Endothelial cell of umbilical vein (primary cell): Measurements from ENCODE around the gene MEX3D. TPM values are rescaled to one million over a fixed set of nuclear protein-coding genes. Genes with fewer than 3 reads are reported as not detected.

Experiments used
- BruUV-seq: library from RNA; stranded (reverse); fragments of 400-500 nt; replicated peaks from 2 replicates; lab custom pipeline; 2021; lab: Mats Ljungman, UMichigan
- CTCF ChIA-PET: fragments of 300-600, 350-600 bp; sonication (Branson Sonifier 250); formaldehyde crosslinking; loops from one replicate; lab custom pipeline; 2021; ENCODE audit warnings: antibody characterized with exemption, inconsistent platforms; lab: Charles Lee
- POLR2A ChIA-PET: fragments of 300-600, 350-600 bp; sonication (Branson Sonifier 250); formaldehyde crosslinking; loops from one replicate; lab custom pipeline; 2021; ENCODE audit warnings: antibody characterized with exemption, inconsistent platforms; lab: Charles Lee
- DNase-seq: peaks from one replicate; pipeline ENCODE4 v3.0.0-alpha.2; 2011; ENCODE audit warnings: low read depth, low spot score
- FAIRE-seq: peaks from 2 replicates; lab custom pipeline; 2011; peaks lifted over from hg19 to GRCh38; lab: Jason Lieb, UNC
- H2AFZ ChIP-seq: 2 replicates; pipeline ENCODE4 v1.6.0; 2012; ENCODE audit warnings: low read depth, low read length, control low read depth, inconsistent platforms
- H3K27ac ChIP-seq: 2 replicates; pipeline ENCODE4 v1.5.1; 2011; ENCODE audit warnings: low read depth, mild to moderate bottlenecking, control low read depth, low read length, moderate library complexity; ENCODE audit not compliant: insufficient read depth
- H3K27me3 ChIP-seq, 2 experiments: 2 replicates each; pipeline versions ENCODE4 v1.6.0 to v1.6.1; 2011; ENCODE audit warnings: low read length in 2 of 2, mixed read lengths in 1 of 2; ENCODE audit not compliant: control insufficient read depth in 2 of 2, insufficient read depth in 2 of 2
- H3K36me3 ChIP-seq, 2 experiments: 2 replicates in 1 of 2; 3 replicates in 1 of 2; pipeline ENCODE4 v1.5.1; 2011; ENCODE audit warnings: low read length in 2 of 2, mild to moderate bottlenecking in 1 of 2, moderate library complexity in 1 of 2; ENCODE audit not compliant: control insufficient read depth in 2 of 2, insufficient read depth in 2 of 2; ENCODE audit errors: extremely low read depth in 1 of 2
- H3K4me1 ChIP-seq: 3 replicates; pipeline ENCODE4 v1.5.1; 2011; ENCODE audit warnings: mild to moderate bottlenecking, low read length; ENCODE audit not compliant: control insufficient read depth, insufficient read depth; ENCODE audit errors: extremely low read depth
- H3K4me2 ChIP-seq: 2 replicates; pipeline ENCODE4 v1.6.1; 2011; ENCODE audit warnings: low read length, control low read depth, mixed read lengths; ENCODE audit not compliant: insufficient read depth
- H3K4me3 ChIP-seq, 3 experiments: fragments of 200-600 bp in 1 of 3; sonication (generic), shearing (Covaris generic) in 1 of 3; replicated peaks in 1 of 3; 2 replicates each; pipeline ENCODE4 v1.5.1; 2011 to 2016; ENCODE audit warnings: control low read depth in 3 of 3, low read length in 3 of 3, mild to moderate bottlenecking in 2 of 3, inconsistent platforms in 1 of 3, low read depth in 1 of 3, moderate library complexity in 1 of 3; ENCODE audit not compliant: insufficient read depth in 1 of 3
- H3K79me2 ChIP-seq: 2 replicates; pipeline ENCODE4 v1.6.0; 2012; ENCODE audit warnings: low read length, inconsistent platforms; ENCODE audit not compliant: control insufficient read depth, insufficient read depth
- H3K9ac ChIP-seq: replicated peaks from 2 replicates; pipeline ENCODE3; 2011; ENCODE audit warnings: low read length, control low read depth; ENCODE audit not compliant: insufficient read depth; ENCODE audit errors: extremely low read depth
- H3K9me1 ChIP-seq: replicated peaks from 3 replicates; pipeline ENCODE4 v1.6.0; 2011; ENCODE audit warnings: mild to moderate bottlenecking, low read length; ENCODE audit not compliant: control insufficient read depth, insufficient read depth; ENCODE audit errors: extremely low read depth
- H3K9me3 ChIP-seq: replicated peaks from 2 replicates; pipeline ENCODE4 v1.5.1; 2012; ENCODE audit warnings: low read length, inconsistent platforms; ENCODE audit not compliant: control insufficient read depth, insufficient read depth
- H4K20me1 ChIP-seq: replicated peaks from 2 replicates; pipeline ENCODE3; 2011; ENCODE audit warnings: mild to moderate bottlenecking, low read length; ENCODE audit not compliant: control insufficient read depth, insufficient read depth; ENCODE audit errors: extremely low read depth
- EZH2 ChIP-seq: IDR thresholded peaks from 2 replicates; pipeline ENCODE4 v1.6.1; 2012; ENCODE audit warnings: borderline replicate concordance, low read depth, mild to moderate bottlenecking, moderate library complexity, low read length, inconsistent platforms; ENCODE audit not compliant: severe bottlenecking
- FOS ChIP-seq: IDR thresholded peaks from 2 replicates; pipeline ENCODE4 v1.6.1; 2011; ENCODE audit warnings: mild to moderate bottlenecking, low read length, moderate library complexity, borderline replicate concordance; ENCODE audit not compliant: insufficient read depth
- GATA2 ChIP-seq: IDR thresholded peaks from 2 replicates; pipeline ENCODE4 v1.7.0; 2011; ENCODE audit warnings: low read depth, mild to moderate bottlenecking, moderate library complexity, mixed read lengths, low read length; ENCODE audit not compliant: insufficient read length, insufficient read depth
- JUN ChIP-seq: IDR thresholded peaks from 2 replicates; pipeline ENCODE4 v1.6.1; 2011; ENCODE audit warnings: borderline replicate concordance, low read depth; ENCODE audit not compliant: insufficient read length, insufficient read depth
- MAX ChIP-seq: IDR thresholded peaks from 2 replicates; pipeline ENCODE4 v1.6.1; 2011; ENCODE audit not compliant: insufficient read depth, insufficient read length
- MYC ChIP-seq: IDR thresholded peaks from one replicate; pipeline ENCODE4 v1.6.1; 2011; ENCODE audit warnings: mild to moderate bottlenecking, low read depth, low read length
- POLR2A ChIP-seq: IDR thresholded peaks from 2 replicates; pipeline ENCODE4 v1.6.1; 2012; ENCODE audit warnings: low read depth, mild to moderate bottlenecking, control low read depth, low read length
- dilution Hi-C: fragments of 300-500 bp; cut with MboI; formaldehyde crosslinking; loops from one replicate; pipeline ENCODE4 v1.15.0; 2019; ENCODE audit warnings: low sequenced_read_pairs; ENCODE audit not compliant: extremely low pct_ligation_motif_present
- intact Hi-C: fragments of 100-400 bp; cut with micrococcal nuclease; formaldehyde crosslinking; loops from one replicate; pipeline ENCODE4 v1.10.0; 2022
- polyA plus RNA-seq, 4 experiments: library from polyadenylated mRNA; depleted of rRNA in 3 of 4; stranded (reverse) in 3 of 4; unstranded in 1 of 4; fragments of >200 nt; gene quantifications; 2 replicates each; pipeline versions ENCODE4 v1.2.1 to v1.2.3, GENCODE V29; 2011 to 2012; ENCODE audit warnings: missing spikeins in 1 of 4
- total RNA-seq: library from RNA; stranded (reverse); gene quantifications from 2 replicates; pipeline ENCODE4 v1.2.3, GENCODE V29; 2021

The MEX3D gene
- total and polyA plus RNA-seq, 2 donors (not counting 3 experiments of a cell fraction or from before 2014, with no cell fraction given), result 30.0 to 96.7 TPM

DNA sequence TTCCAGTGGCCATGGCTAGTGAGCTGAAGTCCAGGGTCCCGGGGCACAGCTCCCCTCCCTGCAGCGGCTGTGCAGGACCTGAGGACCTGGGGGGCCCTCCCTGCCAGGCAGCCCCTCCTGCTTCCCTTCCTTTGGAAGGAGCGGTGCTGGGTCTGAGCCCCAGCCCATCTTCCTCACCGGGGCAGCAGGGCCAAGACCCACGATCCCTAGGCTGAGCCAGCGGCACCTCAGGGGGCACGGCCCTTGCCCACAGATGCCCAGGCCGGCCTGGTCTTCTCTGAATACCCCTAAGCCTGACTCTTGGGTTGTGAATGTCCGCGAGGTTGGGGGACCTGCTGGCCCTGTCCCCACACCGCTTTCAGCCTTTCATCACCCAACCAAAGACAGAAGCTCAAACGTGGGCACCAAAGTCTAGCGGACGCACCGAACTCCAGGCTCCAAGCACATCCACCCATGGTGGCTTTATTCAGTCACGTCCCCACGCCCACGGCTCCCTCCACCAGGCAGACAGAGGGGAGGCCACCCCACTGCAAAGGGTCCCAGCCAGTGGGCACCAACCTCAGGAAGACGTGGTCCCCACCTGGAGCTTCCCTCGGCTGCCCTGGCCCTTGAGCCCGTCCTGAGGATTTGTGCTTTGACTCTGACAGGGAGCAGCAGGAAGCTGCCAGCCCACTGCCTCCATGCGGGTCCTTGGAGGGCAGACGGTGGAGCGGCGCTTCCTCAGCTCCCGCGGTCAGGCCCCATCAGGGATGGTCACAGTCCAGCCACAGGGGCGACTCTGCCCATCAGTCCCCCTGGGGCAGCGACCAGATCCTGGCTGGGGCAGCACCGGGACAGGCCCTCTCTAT, 8.3 kb upstream of the MEX3D start:
- FAIRE-seq (no peak), DNase-seq (no peak)
- intact Hi-C loops (no loop called here), dilution Hi-C loops (no loop called here)
- Histone ChIP-seq H3K4me1 (no peaks in the 10 kb centered on the region), H4K20me1 (no peaks in the 10 kb centered on the region), H3K4me2 (no peak overlapping the region), H3K4me3 (no peak overlapping the region), H3K27ac (no peak overlapping the region), H3K27me3 (no peaks in the 10 kb centered on the region), H3K79me2 (no peaks in the 10 kb centered on the region), H3K9me3 (no peaks in the 10 kb centered on the region), H2AFZ (no peak overlapping the region), H3K9me1 (no peaks in the 10 kb centered on the region), H3K36me3 (peaks cover 10 to 36% of the 10 kb centered on the region in 2 experiments), H3K9ac (no peak overlapping the region)
- TF ChIP-seq MAX (no peak), EZH2 (no peak), FOS (no peak), GATA2 (no peak), MYC (no peak), JUN (no peak), POLR2A (no peak)
- CTCF ChIA-PET, result no interaction called here
- POLR2A ChIA-PET, result no interaction called here
- BruUV-seq, result TSS peak; percentile 18
